ENCODE results near the gene PLXNA1.

DNA sequence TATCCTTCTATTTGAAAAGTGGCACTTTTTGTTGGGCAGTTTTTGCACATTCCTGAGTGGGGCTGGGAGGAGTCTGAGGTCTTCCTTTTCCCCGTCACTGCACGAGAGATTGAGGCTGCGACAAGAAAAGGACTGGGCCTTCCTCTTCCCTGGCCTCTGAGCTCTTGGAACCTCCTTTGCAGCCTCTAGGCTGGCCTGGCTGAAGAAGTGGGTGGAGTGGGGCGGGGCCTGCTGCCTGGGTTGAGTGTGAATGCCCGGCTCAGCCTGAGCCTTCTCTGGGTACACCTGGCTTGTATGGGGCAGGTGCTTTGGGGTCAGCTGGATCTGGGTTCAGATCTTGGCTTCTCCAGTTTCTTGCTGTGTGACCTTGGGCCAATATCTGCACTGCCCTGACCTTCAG, 43.1 kb downstream of the PLXNA1 start:
- TF ChIP-seq, protein P1, sequence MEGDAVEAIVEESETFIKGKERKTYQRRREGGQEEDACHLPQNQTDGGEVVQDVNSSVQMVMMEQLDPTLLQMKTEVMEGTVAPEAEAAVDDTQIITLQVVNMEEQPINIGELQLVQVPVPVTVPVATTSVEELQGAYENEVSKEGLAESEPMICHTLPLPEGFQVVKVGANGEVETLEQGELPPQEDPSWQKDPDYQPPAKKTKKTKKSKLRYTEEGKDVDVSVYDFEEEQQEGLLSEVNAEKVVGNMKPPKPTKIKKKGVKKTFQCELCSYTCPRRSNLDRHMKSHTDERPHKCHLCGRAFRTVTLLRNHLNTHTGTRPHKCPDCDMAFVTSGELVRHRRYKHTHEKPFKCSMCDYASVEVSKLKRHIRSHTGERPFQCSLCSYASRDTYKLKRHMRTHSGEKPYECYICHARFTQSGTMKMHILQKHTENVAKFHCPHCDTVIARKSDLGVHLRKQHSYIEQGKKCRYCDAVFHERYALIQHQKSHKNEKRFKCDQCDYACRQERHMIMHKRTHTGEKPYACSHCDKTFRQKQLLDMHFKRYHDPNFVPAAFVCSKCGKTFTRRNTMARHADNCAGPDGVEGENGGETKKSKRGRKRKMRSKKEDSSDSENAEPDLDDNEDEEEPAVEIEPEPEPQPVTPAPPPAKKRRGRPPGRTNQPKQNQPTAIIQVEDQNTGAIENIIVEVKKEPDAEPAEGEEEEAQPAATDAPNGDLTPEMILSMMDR (IDR thresholded peaks at IDR 0.05), result no peak
- TF ChIP-seq RAD21 (IDR thresholded peaks at IDR 0.05; ENCODE audit: low read length), result no peak
- no peak for TF ChIP-seq EZH2phosphoT487 (IDR thresholded peaks at IDR 0.05; ENCODE audit: borderline replicate concordance, low read depth)

Measured in SK-N-SH (cell line).